GM18520 (cell line): ENCODE measurements around the gene PYGM.

ENCODE experiments used
- ATAC-seq: cut with Tn5 transposase; IDR thresholded peaks from one replicate; pipeline ENCODE4 v1.9.1; 2021; ENCODE audit not compliant: unreplicated experiment

Gene PYGM

DNA sequence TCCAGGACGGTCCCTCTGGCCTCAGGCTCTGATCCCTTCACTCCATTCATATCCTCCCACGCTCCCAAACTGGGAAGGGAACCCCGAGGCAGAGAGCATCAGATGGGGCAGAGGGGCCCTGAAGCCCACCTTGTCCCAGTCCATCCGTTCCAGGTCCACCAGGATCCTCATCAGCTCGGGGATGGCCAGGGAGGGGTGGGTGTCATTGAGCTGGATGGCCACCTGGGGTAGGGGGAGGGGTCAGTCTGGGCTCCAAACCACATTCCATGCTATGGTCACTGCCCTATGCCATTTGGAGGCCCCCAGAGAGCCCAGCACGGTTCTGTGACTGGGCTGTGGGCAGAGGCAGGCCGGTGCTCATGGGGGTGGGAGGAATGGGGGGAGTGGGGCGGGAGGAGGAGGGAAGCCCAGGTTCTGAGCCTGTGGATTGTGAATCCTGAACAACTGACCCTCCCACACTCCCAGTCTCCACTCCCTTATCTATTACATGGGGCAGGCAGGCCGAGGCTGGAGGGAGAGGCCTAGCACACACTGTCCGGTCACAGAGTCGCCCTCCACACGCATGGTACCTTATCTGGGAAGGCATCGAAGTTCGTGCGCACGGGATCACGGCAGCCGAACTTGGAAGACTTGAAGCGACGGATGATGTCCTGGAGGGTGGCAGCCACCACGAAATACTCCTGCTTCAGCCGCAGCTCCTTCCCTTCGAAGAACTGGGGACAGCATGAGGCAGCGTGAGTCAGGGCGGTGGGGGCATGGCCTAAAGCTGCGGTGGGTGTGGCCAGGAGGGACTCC is 5.5 kb downstream of the PYGM start:
- ATAC-seq: no peak

DNA sequence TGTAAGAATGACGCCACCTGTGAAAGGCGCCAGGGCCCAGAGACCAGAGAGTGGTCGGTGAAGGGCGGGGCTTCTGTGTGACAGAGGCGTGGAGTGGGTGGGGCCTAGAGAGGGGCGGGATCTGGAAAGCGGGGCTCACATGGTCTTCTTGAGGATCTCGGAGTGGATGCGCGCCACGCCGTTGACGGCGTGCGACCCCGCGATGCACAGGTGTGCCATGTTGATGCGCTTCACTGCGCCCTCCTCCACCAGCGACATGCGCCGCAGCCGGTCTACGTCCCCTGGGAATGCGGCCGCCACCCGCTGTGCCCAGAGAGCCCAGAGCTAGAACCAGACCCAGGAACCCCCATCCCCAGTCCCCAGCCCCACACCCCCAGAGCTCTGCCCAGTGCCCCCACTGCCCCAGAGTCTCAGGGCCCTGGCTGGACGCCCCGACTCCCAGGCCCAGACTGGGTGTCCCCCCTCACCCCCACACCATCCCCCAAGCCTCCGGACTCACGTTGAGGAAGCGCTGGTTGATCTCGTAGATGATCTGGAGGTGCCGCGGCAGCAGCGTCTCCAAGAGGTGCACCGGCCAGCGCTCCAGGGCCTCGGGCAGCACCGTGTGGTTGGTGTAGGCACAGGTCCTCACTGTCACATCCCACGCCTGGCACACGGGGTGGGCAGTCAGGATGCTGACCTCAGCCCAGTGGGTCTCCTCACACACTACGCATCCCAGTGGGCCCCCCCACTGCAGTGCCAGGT is 6.2 kb downstream of the PYGM start:
- ATAC-seq: no peak

DNA sequence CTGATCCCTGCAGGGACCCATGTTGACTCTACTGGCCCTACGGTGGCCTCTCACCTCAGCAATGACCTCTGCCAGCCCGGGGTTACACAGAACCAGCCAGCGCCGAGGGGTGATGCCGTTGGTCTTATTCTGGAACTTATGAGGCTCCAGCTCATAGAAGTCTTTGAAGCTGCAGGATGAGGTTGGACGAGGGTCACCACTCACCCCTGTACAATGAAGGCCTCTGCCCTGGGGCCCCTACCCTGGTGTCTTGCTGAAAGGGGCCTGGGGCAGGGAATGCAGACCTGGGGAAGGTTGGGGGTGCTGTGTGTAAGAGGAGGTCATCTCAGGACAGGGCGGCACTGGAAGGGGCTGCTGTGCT is 6.8 kb downstream of the PYGM start:
- ATAC-seq: no peak

DNA sequence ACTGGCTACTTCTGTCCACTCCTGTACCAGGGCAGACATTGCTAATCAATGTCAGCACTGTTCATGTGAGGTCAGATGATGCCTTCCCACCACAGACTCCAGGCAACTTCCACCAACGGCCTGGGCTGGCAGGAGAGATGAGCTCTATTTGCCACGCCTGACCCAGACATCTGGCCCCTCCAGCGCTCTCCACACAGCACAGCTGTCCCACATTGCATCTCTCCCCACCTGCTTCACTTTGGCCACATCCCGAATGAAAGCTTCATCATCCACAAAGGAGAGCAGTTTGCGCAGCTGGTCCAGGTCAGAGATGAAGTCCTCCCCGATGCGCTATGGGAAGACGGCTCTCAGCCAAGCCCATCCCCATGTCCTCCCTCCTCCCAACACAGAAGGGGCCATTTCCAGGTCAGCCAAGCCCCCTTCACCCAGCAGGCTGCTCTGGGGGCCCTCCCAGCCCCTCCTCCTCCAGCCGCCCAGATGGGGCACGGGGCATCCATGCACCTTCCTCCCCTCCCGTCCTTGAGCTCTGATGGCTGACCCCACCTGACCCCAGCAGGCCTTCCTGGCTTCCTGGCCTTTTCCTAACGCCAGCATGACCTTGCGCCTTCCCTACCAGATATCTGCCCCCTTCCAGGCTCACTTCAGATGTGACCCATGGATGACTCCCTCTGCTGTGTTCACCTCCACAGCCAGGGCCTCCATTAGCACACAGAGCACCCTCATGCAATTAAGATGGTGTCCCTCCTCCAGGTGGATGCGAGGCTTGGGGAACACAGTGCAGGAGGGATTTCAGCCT is 7.4 kb downstream of the PYGM start:
- ATAC-seq: no peak

DNA sequence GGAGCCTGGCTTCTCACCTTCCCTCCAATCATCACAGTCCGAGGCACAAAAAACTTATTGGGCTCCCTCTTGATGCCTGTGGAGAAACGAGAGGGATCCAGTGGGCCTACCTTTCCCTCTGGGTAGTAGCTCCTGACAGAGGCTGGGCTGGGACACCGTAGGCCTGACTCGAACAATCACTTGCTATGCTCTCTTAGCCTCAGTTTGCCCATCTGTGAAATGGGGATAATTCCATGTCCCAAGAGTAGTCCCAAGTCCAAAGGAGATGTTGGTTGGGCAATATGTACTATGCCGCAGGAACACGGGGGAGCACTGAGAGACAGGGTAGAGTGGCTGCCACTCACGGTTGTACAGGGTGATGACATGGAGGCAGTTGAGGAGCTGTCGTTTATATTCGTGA is 8.2 kb downstream of the PYGM start:
- ATAC-seq: no peak

DNA sequence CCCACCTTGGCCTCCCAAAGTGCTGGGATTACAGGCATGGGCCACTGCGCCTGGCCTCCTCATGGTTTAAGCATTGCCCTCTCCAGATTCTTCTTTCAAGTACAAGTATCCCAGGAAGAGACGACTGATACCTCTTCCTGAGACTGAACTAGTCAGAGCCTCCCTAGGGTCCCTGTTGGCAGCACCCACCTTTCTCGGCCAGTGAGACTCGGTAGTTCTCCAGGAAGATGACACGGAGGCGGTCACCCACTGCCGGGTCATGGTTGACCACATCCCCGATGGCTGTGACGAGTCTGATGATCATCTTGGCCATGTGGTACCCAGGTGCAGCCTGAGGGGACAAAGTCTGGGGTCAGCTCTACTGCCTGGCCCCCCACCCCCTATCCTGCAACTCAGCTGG is 8.6 kb downstream of the PYGM start:
- no peak for ATAC-seq

DNA sequence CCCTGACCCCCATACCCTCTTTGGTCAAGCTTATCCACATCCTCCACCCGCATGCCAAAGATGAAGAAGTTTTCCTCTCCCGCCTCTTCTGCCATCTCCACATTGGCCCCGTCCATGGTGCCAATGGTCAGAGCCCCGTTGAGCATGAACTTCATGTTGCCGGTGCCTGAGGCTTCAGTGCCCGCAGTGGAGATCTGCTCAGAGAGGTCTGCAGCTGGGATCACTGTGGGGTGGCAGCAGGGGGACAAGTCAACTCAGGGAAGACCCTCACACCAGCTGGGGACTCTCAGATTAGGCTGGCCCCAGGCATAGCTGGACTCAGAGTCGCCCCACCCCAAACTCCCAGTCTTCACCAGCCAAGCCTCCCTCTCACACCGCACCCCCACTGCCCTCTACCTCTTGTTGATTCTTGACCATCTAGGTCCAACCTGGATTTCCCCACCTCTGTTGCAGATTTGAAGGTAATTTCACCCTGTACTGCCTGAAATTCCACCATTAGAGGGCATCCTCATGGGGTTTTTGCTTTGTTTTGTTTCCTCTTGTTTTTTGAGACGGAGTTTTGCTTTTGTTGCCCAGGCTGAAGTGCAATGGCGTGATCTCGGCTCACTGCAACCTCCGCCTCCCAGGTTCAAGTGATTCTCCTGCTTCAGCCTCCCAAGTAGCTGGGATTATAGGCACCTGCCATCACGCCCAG is 9.3 kb downstream of the PYGM start:
- ATAC-seq: no peak

DNA sequence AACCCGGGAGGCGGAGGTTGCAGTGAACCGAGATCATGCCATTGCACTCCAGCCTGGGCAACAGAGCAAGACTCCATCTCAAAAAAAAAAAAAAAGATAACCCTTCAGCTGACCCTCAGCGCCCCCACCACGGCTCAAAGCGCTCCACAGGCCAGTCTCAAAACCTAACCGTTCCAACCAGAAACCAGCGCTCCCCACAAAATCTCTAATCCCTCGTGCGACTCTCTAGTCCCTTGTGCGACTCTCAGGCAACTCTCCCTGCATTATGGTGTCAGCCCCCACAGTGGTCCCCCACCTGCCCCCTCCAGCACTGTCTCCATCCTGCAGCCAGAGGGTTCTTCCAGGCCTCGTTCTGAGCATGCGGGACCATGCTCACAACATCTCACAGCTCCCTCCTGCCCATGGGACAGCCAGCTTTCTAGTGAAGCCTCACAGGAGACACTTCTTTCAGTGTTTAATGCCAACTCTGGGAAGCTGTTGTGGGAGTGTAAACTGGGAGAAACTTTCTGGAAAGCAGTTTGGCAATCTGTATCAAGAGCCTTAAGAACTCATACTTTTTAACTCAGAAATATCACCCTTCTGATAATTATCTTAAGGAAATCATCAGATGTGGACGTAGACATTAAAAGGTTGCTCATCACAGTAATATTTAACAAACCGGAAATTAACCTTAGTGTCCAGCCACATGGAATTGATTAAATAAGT is 11.7 kb downstream of the PYGM start:
- no peak for ATAC-seq

DNA sequence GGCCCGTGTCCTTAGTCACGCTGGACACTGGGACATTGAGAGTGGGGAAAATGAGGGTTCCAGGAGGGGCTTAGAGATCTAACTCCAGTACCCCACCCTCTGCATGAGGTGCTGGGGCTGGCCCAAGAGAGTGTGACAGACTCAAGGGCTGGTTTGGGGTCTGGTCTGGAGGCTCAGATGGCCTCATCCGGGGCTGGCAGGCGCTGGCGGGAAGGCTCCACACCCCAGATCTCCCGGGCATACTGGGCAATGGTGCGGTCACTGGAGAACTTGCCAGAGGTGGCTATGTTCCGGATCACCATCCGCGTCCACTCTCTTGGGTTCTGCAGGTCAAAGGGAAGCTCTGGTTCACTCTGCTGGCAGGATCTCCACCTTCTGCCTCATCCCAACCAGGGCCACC is 13.3 kb downstream of the PYGM start:
- ATAC-seq: no peak

DNA sequence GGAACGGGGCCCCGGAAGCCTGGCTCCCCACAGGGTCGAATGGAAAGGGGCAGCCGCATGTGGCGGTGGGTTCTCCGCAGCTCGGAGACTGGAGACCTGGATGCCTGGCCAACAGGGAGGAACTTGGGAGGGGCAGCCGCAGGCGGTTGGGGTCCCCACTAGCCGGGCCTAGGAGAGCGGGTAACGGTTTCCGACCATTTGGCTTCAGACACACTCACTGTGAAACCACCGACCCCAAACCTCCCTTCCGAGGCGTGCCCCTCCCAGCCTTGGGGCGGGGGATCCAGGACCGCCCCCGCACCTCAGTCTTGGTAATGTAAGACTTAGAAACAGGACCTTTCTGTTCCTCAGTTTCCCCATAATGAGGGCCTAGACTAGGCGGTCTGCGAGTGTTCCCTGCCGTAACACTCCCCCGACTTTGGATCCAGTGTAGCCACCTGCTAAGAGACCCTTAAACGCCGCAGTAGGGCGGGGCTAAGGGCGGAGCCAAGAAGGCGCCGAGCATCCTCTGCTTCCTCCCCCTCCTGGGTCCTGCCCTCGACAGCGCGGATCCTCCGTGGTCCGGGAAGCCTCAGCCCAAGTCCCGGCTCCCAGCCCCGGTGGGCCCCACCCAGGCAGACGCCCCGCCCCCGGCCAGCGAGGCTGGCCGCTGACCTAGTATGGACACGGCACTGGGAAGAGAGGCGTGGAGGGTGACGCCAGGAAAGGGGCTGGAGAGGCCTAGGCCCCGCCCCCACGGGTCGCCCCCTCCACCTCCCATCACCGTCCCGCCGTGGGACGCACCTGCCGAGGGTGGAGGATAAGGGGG is 14.0 kb downstream of the PYGM start:
- no peak for ATAC-seq

DNA sequence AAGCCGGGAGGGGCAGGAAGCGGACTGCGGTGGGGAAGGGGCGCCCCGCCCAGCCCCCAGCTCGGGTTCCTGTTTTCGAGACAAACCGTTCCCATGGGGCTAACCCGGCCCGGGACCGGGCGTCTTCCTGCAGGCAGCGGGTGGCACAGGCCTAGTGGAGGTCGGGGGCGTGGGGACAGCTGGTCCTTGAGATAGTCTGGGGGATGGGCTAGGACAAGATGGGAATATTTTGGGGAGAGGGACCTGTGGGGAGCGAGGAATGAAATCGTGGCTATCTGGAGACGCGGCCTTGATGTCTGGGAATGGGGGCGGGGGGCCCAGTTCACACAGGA is 14.6 kb downstream of the PYGM start:
- ATAC-seq: no peak

DNA sequence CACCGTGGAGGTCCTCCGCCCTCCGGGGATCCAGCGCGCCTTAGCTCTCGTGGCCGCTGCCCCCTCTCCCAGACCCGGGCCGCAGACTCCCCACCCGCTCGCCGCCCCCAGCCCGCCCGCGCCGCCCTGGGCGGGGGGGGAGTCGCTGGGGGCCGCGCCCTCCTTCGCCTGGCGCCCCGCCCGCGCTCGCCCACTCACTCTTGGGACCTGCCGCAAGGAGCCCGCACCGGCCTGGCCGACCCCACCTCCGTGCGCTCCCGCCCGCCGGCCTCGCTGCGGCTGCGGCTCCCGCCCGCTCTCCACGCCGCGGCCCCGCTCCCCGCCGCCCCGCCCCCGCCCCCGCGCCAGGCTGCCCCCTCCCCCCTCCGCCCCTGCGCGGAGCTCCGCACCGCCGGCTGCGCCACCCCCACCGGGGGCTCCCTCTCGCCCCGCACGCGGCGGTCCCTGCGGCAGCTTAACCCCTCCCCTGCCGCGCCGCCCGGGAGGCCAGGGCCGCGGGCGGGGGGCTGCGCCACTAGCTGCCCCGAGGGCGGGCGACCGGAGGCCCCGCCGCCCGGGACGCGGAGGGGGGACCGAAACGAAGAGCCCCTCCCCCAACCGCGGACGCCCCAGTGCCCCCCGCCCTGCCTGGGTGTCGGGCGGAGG is 15.1 kb downstream of the PYGM start:
- ATAC-seq: no peak

DNA sequence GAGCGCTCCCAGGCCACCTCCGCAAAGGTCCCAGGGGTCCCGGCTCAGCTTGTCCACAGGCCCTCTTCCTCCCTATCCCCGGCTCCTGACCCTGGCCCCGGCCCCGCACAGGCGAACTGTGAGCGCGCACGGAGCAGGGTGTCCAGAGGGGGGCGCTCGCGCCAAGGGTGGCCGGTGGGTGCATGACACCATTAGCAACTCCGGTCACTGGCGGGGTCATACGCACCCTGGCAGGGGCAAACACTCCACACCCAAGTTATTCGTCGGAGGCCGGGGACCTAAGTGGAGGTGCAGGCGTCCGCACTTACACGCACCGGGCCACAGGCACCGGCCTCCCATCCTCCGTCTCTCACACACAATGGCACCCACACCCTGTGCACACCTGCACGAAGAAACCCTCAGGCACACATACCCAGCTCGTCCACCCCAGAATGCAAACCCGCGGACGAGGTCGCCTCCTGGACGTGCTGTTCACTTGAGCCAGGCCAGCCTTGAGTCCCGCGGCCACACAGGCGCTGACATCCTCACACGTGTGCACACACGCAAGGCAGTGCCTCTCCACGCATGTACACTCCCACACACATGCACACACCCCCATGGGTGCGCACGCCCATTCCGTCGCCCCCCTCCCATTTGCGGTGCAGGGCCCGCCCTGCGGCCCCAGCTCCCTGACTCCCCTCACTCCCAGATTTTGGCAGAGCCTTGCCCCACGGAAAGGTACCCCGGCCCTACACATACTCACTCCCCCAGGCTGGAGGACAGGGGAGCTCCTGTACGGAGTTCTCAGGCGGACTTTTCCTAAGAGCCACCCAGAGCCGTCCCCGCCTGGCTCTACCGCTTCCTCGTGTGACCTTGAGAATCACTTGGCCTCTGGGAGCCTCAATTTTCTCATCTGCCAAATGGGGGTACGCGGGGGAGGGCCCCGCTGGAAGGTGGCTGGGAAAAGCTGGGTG is 15.9 kb downstream of the PYGM start, which contains the start of gene RASGRP2:
Gene RASGRP2, minus strand, starts transcription at position 552 of the 953 bp plus-strand sequence. CDS start 1,276 bp downstream, outside the sequence.
- ATAC-seq: no peak

DNA sequence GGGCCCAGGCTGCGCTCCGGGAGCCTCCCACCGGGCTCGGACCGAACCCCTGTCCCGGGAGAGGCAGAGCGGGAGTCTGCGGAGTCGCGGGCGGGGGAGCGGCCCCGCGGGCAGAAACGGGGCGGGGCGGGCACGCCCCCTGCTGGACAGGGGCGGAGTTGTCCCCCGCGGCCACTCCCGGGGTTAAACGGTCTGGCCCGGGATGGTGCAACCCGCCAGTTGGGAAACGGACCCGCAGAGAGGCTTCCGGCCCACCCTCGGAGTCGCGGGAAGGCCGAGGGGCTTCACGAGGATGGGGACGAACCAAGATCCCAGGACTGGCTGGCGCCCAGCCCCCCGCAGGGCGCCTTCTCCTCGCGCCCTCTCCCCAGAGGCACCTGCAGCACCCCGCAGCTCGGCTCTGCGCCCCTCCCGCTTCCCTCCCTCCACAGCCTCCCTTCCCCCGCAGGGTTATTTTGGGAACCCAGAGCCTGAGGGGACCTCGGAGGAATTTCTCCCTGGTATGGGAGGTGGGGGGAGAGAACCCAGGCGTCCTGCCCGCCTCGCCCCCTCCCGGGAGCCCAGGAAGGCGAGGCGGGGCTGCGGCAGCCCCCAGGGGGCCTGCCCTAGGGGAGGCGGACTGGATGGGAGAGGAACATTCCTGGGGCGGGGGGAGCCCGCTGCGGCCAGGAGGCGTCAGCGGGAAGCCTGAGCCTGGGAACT is 16.7 kb downstream of the PYGM start:
- ATAC-seq: no peak

DNA sequence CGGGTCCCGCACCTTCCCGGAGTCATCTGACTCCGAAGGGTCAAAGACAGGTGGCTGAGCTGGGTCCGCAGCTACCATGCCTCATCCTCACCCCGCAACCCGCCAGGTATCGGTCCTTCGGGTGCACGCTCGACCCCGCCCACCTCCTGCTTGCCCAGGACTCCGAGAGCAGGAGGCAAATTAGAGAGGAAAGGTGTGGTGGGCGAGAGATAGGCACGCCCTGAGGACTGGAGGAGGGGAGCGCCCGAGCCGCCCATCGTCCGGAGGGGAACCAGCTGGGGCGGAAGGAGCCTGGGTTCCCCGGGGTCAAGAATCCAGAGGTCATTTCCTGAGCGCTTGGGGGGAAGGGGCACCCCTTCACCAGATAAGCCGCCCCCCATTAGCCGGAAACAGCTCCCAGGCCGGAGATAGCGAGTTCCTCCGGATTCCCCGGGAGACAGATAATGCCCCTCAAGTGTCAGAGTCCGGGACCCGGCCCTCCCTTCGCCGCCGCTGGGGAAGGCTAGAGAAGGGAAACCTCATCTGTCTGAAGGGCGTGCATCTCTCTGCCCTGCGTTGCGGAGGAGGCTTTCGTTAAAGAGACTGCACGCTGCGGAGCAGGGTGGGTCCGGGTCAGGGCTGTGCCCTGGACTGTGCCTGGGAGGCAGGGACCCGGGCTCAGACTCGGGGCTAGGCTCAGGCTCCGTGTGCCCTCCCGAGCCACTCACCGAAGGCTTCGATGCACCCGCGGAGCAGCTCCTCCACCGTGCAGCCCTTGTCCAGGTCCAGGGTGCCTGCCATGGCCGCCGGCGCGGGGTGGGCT is 17.5 kb downstream of the PYGM start:
- ATAC-seq: no peak

DNA sequence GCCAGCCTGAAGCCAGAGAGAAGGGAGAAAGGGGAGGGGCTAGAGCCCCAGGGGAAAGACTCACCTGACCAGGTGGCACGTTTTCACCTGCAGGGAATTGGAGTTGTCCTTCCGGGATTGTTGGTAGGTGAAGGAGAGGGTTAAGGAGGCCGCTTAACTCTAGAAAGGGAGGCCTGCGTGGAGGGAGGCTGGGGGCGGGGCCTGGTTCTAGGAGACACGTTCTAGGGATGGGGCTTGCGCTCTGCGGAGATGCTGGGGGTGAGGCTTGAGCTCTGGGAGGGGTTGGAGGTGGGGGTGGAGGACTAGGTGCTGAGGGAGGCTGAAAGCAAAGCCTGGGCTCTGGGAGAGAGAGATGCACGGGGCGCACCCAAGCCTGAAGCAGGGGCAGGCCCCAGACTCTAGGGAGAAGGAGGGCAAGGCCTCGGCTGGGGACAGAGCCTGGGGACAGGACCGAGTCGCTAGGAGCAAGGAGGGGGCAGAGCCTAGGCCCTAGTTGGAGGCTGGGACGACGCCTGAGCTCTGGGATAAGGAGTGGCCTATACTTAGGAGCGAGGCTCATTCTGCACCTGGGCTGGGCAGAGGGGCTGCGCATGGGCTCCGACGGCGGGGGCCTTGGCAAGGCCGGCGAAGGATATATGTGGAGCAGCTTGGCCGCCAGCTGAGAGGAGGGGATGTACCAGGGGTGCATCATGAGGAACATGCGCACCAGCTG is 18.2 kb downstream of the PYGM start:
- no peak for ATAC-seq
